ENCODE measurements around the gene RAB40B.

RAB40B gene

DNA sequence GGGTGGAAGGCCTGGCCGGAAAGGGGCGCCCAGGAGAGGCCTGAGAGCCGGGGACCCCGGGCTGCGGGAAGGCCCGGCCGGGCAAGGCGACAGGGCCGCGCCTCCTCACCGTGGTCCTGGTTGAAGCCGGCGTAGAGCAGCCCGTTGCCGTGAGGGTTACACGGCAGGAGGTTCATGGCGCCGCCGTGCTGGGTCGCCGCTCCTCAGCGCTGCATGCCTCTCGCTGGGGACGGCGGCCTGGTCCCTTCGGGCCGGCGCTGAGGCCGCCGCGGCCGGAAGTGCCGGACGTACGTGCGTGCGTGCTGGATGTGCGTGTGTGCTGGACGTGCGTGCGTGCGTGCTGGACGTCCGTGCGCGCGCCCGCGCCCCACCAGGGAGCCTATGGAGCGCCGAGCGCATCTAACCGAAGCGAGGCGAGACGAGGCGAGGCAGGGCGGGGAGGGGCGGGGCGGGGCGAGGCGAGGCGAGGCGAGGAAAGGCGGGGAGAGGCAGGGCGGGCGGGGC is 50.3 kb downstream of the RAB40B start, which contains the start of gene WDR45B (continued):
- TF ChIP-seq ZBTB1 (tag by site-specific recombination; IDR thresholded peaks at IDR 0.05): peak; percentile 98
- TF ChIP-seq ZNF514 (tag by site-specific recombination; IDR thresholded peaks at IDR 0.05): no peak
- peak; percentile 49 for TF ChIP-seq BCL11B (tag by site-specific recombination; IDR thresholded peaks at IDR 0.05; ENCODE audit: low read depth)
- TF ChIP-seq ZNF274 (IDR thresholded peaks at IDR 0.05; ENCODE audit: low read length): no peak
- TF ChIP-seq ZNF274 (tag by site-specific recombination; IDR thresholded peaks at IDR 0.05; ENCODE audit: borderline replicate concordance): no peak
- no peak for TF ChIP-seq ZNF138 (tag by site-specific recombination; IDR thresholded peaks at IDR 0.05; ENCODE audit: borderline replicate concordance)
- no peak for TF ChIP-seq ZNF830 (tag by site-specific recombination; IDR thresholded peaks at IDR 0.05; ENCODE audit: low read depth)
- TF ChIP-seq ZNF654 (tag by site-specific recombination; IDR thresholded peaks at IDR 0.05; ENCODE audit: low read depth): no peak
- TF ChIP-seq ZNF791 (tag by site-specific recombination; IDR thresholded peaks at IDR 0.05): no peak
- TF ChIP-seq, protein P1, sequence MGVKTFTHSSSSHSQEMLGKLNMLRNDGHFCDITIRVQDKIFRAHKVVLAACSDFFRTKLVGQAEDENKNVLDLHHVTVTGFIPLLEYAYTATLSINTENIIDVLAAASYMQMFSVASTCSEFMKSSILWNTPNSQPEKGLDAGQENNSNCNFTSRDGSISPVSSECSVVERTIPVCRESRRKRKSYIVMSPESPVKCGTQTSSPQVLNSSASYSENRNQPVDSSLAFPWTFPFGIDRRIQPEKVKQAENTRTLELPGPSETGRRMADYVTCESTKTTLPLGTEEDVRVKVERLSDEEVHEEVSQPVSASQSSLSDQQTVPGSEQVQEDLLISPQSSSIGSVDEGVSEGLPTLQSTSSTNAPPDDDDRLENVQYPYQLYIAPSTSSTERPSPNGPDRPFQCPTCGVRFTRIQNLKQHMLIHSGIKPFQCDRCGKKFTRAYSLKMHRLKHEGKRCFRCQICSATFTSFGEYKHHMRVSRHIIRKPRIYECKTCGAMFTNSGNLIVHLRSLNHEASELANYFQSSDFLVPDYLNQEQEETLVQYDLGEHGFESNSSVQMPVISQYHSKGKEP (tag by site-specific recombination; IDR thresholded peaks at IDR 0.05): no peak
- TF ChIP-seq ZNF610 (tag by site-specific recombination; IDR thresholded peaks at IDR 0.05; ENCODE audit: borderline replicate concordance): peak; percentile 95; the same call in 1 of the 2 replicates
- TF ChIP-seq ZNF521 (tag by site-specific recombination; IDR thresholded peaks at IDR 0.05): no peak
- no peak for TF ChIP-seq ZNF174 (tag by site-specific recombination; IDR thresholded peaks at IDR 0.05)
- TF ChIP-seq, protein P2, sequence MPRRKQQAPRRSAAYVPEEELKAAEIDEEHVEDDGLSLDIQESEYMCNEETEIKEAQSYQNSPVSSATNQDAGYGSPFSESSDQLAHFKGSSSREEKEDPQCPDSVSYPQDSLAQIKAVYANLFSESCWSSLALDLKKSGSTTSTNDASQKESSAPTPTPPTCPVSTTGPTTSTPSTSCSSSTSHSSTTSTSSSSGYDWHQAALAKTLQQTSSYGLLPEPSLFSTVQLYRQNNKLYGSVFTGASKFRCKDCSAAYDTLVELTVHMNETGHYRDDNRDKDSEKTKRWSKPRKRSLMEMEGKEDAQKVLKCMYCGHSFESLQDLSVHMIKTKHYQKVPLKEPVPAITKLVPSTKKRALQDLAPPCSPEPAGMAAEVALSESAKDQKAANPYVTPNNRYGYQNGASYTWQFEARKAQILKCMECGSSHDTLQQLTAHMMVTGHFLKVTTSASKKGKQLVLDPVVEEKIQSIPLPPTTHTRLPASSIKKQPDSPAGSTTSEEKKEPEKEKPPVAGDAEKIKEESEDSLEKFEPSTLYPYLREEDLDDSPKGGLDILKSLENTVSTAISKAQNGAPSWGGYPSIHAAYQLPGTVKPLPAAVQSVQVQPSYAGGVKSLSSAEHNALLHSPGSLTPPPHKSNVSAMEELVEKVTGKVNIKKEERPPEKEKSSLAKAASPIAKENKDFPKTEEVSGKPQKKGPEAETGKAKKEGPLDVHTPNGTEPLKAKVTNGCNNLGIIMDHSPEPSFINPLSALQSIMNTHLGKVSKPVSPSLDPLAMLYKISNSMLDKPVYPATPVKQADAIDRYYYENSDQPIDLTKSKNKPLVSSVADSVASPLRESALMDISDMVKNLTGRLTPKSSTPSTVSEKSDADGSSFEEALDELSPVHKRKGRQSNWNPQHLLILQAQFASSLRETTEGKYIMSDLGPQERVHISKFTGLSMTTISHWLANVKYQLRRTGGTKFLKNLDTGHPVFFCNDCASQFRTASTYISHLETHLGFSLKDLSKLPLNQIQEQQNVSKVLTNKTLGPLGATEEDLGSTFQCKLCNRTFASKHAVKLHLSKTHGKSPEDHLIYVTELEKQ (tag by site-specific recombination; IDR thresholded peaks at IDR 0.05; ENCODE audit: borderline replicate concordance): no peak
- peak; percentile 87 for TF ChIP-seq ZBTB17 (tag by site-specific recombination; IDR thresholded peaks at IDR 0.05)
- no peak for TF ChIP-seq ZNF140 (tag by site-specific recombination; IDR thresholded peaks at IDR 0.05)
- TF ChIP-seq ZNF2 (tag by site-specific recombination; IDR thresholded peaks at IDR 0.05): no peak
- TF ChIP-seq ZXDB (tag by site-specific recombination; IDR thresholded peaks at IDR 0.05): no peak
- TF ChIP-seq ZNF549 (tag by site-specific recombination; IDR thresholded peaks at IDR 0.05): no peak
- TF ChIP-seq, protein P3, sequence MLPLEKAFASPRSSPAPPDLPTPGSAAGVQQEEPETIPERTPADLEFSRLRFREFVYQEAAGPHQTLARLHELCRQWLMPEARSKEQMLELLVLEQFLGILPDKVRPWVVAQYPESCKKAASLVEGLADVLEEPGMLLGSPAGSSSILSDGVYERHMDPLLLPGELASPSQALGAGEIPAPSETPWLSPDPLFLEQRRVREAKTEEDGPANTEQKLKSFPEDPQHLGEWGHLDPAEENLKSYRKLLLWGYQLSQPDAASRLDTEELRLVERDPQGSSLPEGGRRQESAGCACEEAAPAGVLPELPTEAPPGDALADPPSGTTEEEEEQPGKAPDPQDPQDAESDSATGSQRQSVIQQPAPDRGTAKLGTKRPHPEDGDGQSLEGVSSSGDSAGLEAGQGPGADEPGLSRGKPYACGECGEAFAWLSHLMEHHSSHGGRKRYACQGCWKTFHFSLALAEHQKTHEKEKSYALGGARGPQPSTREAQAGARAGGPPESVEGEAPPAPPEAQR (tag by site-specific recombination; IDR thresholded peaks at IDR 0.05): no peak
- TF ChIP-seq, protein P4, sequence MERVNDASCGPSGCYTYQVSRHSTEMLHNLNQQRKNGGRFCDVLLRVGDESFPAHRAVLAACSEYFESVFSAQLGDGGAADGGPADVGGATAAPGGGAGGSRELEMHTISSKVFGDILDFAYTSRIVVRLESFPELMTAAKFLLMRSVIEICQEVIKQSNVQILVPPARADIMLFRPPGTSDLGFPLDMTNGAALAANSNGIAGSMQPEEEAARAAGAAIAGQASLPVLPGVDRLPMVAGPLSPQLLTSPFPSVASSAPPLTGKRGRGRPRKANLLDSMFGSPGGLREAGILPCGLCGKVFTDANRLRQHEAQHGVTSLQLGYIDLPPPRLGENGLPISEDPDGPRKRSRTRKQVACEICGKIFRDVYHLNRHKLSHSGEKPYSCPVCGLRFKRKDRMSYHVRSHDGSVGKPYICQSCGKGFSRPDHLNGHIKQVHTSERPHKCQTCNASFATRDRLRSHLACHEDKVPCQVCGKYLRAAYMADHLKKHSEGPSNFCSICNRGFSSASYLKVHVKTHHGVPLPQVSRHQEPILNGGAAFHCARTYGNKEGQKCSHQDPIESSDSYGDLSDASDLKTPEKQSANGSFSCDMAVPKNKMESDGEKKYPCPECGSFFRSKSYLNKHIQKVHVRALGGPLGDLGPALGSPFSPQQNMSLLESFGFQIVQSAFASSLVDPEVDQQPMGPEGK (tag by site-specific recombination; IDR thresholded peaks at IDR 0.05): no peak; the same call in 1 of the 2 replicates
- TF ChIP-seq ZNF19 (tag by site-specific recombination; IDR thresholded peaks at IDR 0.05; ENCODE audit: low read depth): no peak
- no peak for TF ChIP-seq ZNF544 (tag by site-specific recombination; IDR thresholded peaks at IDR 0.05)
- TF ChIP-seq, protein P5, sequence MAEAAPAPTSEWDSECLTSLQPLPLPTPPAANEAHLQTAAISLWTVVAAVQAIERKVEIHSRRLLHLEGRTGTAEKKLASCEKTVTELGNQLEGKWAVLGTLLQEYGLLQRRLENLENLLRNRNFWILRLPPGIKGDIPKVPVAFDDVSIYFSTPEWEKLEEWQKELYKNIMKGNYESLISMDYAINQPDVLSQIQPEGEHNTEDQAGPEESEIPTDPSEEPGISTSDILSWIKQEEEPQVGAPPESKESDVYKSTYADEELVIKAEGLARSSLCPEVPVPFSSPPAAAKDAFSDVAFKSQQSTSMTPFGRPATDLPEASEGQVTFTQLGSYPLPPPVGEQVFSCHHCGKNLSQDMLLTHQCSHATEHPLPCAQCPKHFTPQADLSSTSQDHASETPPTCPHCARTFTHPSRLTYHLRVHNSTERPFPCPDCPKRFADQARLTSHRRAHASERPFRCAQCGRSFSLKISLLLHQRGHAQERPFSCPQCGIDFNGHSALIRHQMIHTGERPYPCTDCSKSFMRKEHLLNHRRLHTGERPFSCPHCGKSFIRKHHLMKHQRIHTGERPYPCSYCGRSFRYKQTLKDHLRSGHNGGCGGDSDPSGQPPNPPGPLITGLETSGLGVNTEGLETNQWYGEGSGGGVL (tag by site-specific recombination; IDR thresholded peaks at IDR 0.05): no peak
- TF ChIP-seq ZFHX2 (tag by site-specific recombination; conservative IDR thresholded peaks at IDR 0.05): no peak
- peak; percentile 23; the same call in 1 of the 2 replicates for TF ChIP-seq ZEB2 (tag by site-specific recombination; IDR thresholded peaks at IDR 0.05)
- TF ChIP-seq, protein P6, sequence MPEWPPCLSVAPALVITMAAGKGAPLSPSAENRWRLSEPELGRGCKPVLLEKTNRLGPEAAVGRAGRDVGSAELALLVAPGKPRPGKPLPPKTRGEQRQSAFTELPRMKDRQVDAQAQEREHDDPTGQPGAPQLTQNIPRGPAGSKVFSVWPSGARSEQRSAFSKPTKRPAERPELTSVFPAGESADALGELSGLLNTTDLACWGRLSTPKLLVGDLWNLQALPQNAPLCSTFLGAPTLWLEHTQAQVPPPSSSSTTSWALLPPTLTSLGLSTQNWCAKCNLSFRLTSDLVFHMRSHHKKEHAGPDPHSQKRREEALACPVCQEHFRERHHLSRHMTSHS (tag by site-specific recombination; IDR thresholded peaks at IDR 0.05): no peak
- TF ChIP-seq, protein P7, sequence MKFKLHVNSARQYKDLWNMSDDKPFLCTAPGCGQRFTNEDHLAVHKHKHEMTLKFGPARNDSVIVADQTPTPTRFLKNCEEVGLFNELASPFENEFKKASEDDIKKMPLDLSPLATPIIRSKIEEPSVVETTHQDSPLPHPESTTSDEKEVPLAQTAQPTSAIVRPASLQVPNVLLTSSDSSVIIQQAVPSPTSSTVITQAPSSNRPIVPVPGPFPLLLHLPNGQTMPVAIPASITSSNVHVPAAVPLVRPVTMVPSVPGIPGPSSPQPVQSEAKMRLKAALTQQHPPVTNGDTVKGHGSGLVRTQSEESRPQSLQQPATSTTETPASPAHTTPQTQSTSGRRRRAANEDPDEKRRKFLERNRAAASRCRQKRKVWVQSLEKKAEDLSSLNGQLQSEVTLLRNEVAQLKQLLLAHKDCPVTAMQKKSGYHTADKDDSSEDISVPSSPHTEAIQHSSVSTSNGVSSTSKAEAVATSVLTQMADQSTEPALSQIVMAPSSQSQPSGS (tag by site-specific recombination; IDR thresholded peaks at IDR 0.05; ENCODE audit: low read depth): no peak
